ENCODE measurements around the gene SLC12A7.

DNA sequence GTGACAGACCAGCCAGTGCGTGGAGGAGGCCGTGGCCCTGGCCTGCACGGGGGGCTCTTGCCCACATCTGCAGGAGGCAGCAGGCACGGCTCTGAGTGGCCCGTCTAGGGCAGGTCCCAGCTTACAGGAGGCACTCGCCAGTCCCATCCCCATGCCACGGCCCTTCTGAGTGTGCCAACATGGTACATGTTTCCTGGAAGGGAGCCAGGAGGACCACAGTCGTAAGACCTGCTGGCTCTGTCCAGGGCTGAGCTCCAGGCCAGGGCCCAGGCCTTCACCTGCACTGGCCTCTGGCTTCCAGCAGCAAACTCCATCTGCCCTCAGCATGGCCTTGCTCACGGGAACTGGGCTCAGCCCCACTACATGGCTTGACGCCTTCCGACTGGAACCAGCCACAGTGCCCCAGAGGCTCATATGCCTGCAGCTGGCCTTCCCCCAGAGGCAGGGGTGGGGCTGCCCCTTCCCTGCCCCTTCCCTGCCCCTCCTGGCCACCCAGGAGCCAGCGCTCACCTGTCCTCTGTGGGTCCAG is 99.5 kb downstream of the SLC12A7 start:
- TF ChIP-seq, protein P1, sequence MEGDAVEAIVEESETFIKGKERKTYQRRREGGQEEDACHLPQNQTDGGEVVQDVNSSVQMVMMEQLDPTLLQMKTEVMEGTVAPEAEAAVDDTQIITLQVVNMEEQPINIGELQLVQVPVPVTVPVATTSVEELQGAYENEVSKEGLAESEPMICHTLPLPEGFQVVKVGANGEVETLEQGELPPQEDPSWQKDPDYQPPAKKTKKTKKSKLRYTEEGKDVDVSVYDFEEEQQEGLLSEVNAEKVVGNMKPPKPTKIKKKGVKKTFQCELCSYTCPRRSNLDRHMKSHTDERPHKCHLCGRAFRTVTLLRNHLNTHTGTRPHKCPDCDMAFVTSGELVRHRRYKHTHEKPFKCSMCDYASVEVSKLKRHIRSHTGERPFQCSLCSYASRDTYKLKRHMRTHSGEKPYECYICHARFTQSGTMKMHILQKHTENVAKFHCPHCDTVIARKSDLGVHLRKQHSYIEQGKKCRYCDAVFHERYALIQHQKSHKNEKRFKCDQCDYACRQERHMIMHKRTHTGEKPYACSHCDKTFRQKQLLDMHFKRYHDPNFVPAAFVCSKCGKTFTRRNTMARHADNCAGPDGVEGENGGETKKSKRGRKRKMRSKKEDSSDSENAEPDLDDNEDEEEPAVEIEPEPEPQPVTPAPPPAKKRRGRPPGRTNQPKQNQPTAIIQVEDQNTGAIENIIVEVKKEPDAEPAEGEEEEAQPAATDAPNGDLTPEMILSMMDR (IDR thresholded peaks at IDR 0.05): no peak
- TF ChIP-seq POLR2A (IDR thresholded peaks at IDR 0.05): no peak

All from testis (tissue), 2 donors.